ENCODE data around the gene PRKCA. TPM values are rescaled to one million over a fixed set of nuclear protein-coding genes. Genes with fewer than 3 reads are reported as not detected.

The PRKCA gene
- total and polyA plus RNA-seq, 10 of the 15 experiments (the other 5 are each of a cell fraction or from before 2014, with no cell fraction given), result 0.11 to 14.6 (median 0.72) TPM

GRCh38 chr17:66518677-66519076 lies 216.3 kb downstream of the PRKCA start:
- ChIA-PET POLR2A (no interaction called here), CTCF (interaction anchor here (1.2 kb wide), 1 partner anchor 12 kb away, joined by 3 read pairs; no protein-coding TSS in a partner anchor), SMC1A (ENCODE audit: uncharacterized antibody, unreplicated experiment) (interaction anchor here (1.5 kb wide), 2 partner anchors 11 to 23 kb away, joined by 4 to 5 read pairs; no protein-coding TSS in a partner anchor), RAD21 (ENCODE audit: unreplicated experiment) (no interaction called here)
- Histone ChIP-seq H3K36me3 (ENCODE audit: control insufficient read depth in 2 of 2, insufficient read depth in 2 of 2, low read length in 1 of 2) (no peaks in the 10 kb centered on the region), H3K4me1 (ENCODE audit: control insufficient read depth, insufficient read depth, low read length) (no peaks in the 10 kb centered on the region; the same call in 1 of the 2 replicates), H3K4me2 (ENCODE audit: control insufficient read depth, insufficient read depth) (no peak overlapping the region), H3K79me2 (ENCODE audit: control insufficient read depth, insufficient read depth, low read length) (no peaks in the 10 kb centered on the region), H3K9me3 (replicated peaks; ENCODE audit: control insufficient read depth, insufficient read depth, low read length) (no peaks in the 10 kb centered on the region), H3K27me3 (replicated peaks in 1 of 2; ENCODE audit: control insufficient read depth in 2 of 2, insufficient read depth in 2 of 2, low read length in 1 of 2) (no peaks in the 10 kb centered on the region; a peak in 1 of 4 replicates), H3K4me3 (no peak overlapping the region), H3K9ac (ENCODE audit: control insufficient read depth, insufficient read depth, low read length) (no peak overlapping the region), H2AFZ (ENCODE audit: control insufficient read depth, low read depth, low read length) (no peak overlapping the region), H4K20me1 (ENCODE audit: control insufficient read depth, insufficient read depth) (no peaks in the 10 kb centered on the region), H3K27ac (ENCODE audit: control insufficient read depth, insufficient read depth) (no peak overlapping the region)
- in situ Hi-C loops (cut with MboI) (no loop called here), intact Hi-C loops (cut with micrococcal nuclease; ENCODE audit: unreplicated experiment) (no loop called here)
- no peak for ATAC-seq
- no TSS peak for BruUV-seq (replicated peaks)
- no peak for DNase-seq (ENCODE audit: low read depth, low spot score)
- 37% methylated on average over 2 of the region's 2 CpGs for WGBS (ENCODE audit: insufficient coverage, insufficient replicate concordance, low lambda C conversion rate, missing lambda C conversion rate)
- no peak for FAIRE-seq
- TF ChIP-seq YY1 (IDR thresholded peaks at IDR 0.05; ENCODE audit: low read depth, low read length) (no peak), BMI1 (IDR thresholded peaks at IDR 0.05; ENCODE audit: borderline replicate concordance) (0 out of 2 replicates have a peak, but pooled peaks have one; percentile 33)

- no TSS peak for BruUV-seq (replicated peaks)
- Histone ChIP-seq H3K9me3 (replicated peaks; ENCODE audit: control insufficient read depth, insufficient read depth, low read length) (no peaks in the 10 kb centered on the region), H2AFZ (ENCODE audit: control insufficient read depth, low read depth, low read length) (no peak overlapping the region), H3K4me3 (no peak overlapping the region), H3K4me1 (ENCODE audit: control insufficient read depth, insufficient read depth, low read length) (no peaks in the 10 kb centered on the region; the same call in 1 of the 2 replicates), H3K9ac (ENCODE audit: control insufficient read depth, insufficient read depth, low read length) (no peak overlapping the region), H3K36me3 (ENCODE audit: control insufficient read depth in 2 of 2, insufficient read depth in 2 of 2, low read length in 1 of 2) (no peaks in the 10 kb centered on the region), H3K4me2 (ENCODE audit: control insufficient read depth, insufficient read depth) (no peak overlapping the region), H3K79me2 (ENCODE audit: control insufficient read depth, insufficient read depth, low read length) (no peaks in the 10 kb centered on the region), H4K20me1 (ENCODE audit: control insufficient read depth, insufficient read depth) (no peaks in the 10 kb centered on the region), H3K27ac (ENCODE audit: control insufficient read depth, insufficient read depth) (no peak overlapping the region), H3K27me3 (replicated peaks in 1 of 2; ENCODE audit: control insufficient read depth in 2 of 2, insufficient read depth in 2 of 2, low read length in 1 of 2) (no peaks in the 10 kb centered on the region; a peak in 1 of 4 replicates)
- ATAC-seq (no peak), FAIRE-seq (no peak), DNase-seq (ENCODE audit: low read depth, low spot score) (no peak)
- ChIA-PET CTCF (no interaction called here), SMC1A (ENCODE audit: uncharacterized antibody, unreplicated experiment) (interaction anchor here (1.5 kb wide), 2 partner anchors 10 to 23 kb away, joined by 4 to 5 read pairs; no protein-coding TSS in a partner anchor), POLR2A (no interaction called here), RAD21 (ENCODE audit: unreplicated experiment) (no interaction called here)
- in situ Hi-C loops (cut with MboI) (no loop called here), intact Hi-C loops (cut with micrococcal nuclease; ENCODE audit: unreplicated experiment) (no loop called here)
- WGBS (ENCODE audit: insufficient coverage, insufficient replicate concordance, low lambda C conversion rate, missing lambda C conversion rate), result 0% methylated on average over 3 of the region's 3 CpGs
- no peak for TF ChIP-seq RFX5 (IDR thresholded peaks at IDR 0.05; ENCODE audit: low read depth, low read length)
- TF ChIP-seq PBX3 (IDR thresholded peaks at IDR 0.05; ENCODE audit: insufficient replicate concordance, low read depth, low read length), result no peak
- no peak for TF ChIP-seq E4F1 (IDR thresholded peaks at IDR 0.05; ENCODE audit: borderline replicate concordance, partially characterized antibody)
- no peak for TF ChIP-seq MTA3 (IDR thresholded peaks at IDR 0.05; ENCODE audit: borderline replicate concordance, low read length)
- TF ChIP-seq BCL3 (IDR thresholded peaks at IDR 0.05; ENCODE audit: borderline replicate concordance, insufficient read depth, low read depth, low read length, poor library complexity, severe bottlenecking), result no peak
- no peak for TF ChIP-seq IKZF1 (conservative IDR thresholded peaks at IDR 0.05)
- no peak for TF ChIP-seq ELK1 (IDR thresholded peaks at IDR 0.05; ENCODE audit: low read depth, low read length)
- TF ChIP-seq KDM1A (IDR thresholded peaks at IDR 0.05; ENCODE audit: borderline replicate concordance), result no peak
- TF ChIP-seq NFYA (IDR thresholded peaks at IDR 0.05; ENCODE audit: borderline replicate concordance, low read depth, low read length), result no peak
Measured at GRCh38 chr17:66519154-66519553, 216.7 kb downstream of the PRKCA start.

Measured in GM12878 (cell line).